ENCODE results near the gene PPP1R13B. TPM values are rescaled to one million over a fixed set of nuclear protein-coding genes. Genes with fewer than 3 reads are reported as not detected.

PPP1R13B gene
- total RNA-seq, 6 experiments from 2014 or later: 5.1 to 6.2 (median 5.5) TPM

GRCh38 chr14:103883263-103883523 lies 35.8 kb upstream of the PPP1R13B start:
- no peaks in the 10 kb centered on the region for H3K9me3 Mint-ChIP-seq
- TF ChIP-seq CTCF (IDR thresholded peaks at IDR 0.05): no peak
- H3K36me3 Mint-ChIP-seq (ENCODE audit: low read depth): no peaks in the 10 kb centered on the region
- no peak overlapping the region for H3K4me3 Mint-ChIP-seq
- H3K27me3 Mint-ChIP-seq (ENCODE audit: insufficient read depth): peaks cover 24% of the 10 kb centered on the region
- no peak overlapping the region for H3K27ac Mint-ChIP-seq
- H3K4me1 Mint-ChIP-seq (ENCODE audit: low read depth): peaks cover 12% of the 10 kb centered on the region
- DNase-seq: no peak

GRCh38 chr14:103882503-103883262 lies 35.3 kb upstream of the PPP1R13B start:
- Mint-ChIP-seq H3K4me3 (no peak overlapping the region), H3K4me1 (ENCODE audit: low read depth) (peaks cover 12% of the 10 kb centered on the region), H3K36me3 (ENCODE audit: low read depth) (no peaks in the 10 kb centered on the region), H3K9me3 (no peaks in the 10 kb centered on the region), H3K27me3 (ENCODE audit: insufficient read depth) (peaks cover 24% of the 10 kb centered on the region), H3K27ac (no peak overlapping the region)
- no peak for TF ChIP-seq CTCF (IDR thresholded peaks at IDR 0.05)
- DNase-seq: no peak

- H3K4me3 Mint-ChIP-seq: no peak overlapping the region
- TF ChIP-seq CTCF (IDR thresholded peaks at IDR 0.05): no peak
- H3K36me3 Mint-ChIP-seq (ENCODE audit: low read depth): no peaks in the 10 kb centered on the region
Measured at GRCh38 chr14:103881268-103882201, 34.2 kb upstream of the PPP1R13B start.

GRCh38 chr14:103880348-103881267 lies 33.2 kb upstream of the PPP1R13B start:
- no peak for TF ChIP-seq CTCF (IDR thresholded peaks at IDR 0.05)
- H3K27ac Mint-ChIP-seq: no peak overlapping the region
- peak; percentile 46 for DNase-seq
- H3K36me3 Mint-ChIP-seq (ENCODE audit: low read depth): no peaks in the 10 kb centered on the region
- peaks cover 12% of the 10 kb centered on the region for H3K4me1 Mint-ChIP-seq (ENCODE audit: low read depth)
- peak overlapping the region; percentile 53 for H3K4me3 Mint-ChIP-seq
- H3K27me3 Mint-ChIP-seq (ENCODE audit: insufficient read depth): peaks cover 15% of the 10 kb centered on the region
- no peaks in the 10 kb centered on the region for H3K9me3 Mint-ChIP-seq

More at GRCh38 chr14:103881268-103882201, 34.2 kb upstream of the PPP1R13B start:
- H3K27ac Mint-ChIP-seq: no peak overlapping the region
- DNase-seq: no peak
- no peaks in the 10 kb centered on the region for H3K9me3 Mint-ChIP-seq
- peaks cover 12% of the 10 kb centered on the region for H3K4me1 Mint-ChIP-seq (ENCODE audit: low read depth)
- H3K27me3 Mint-ChIP-seq (ENCODE audit: insufficient read depth): peaks cover 22% of the 10 kb centered on the region
